HL-60 (cell line): ENCODE data around the gene ZNF827.

ENCODE experiments used
- CTCF ChIP-seq: IDR thresholded peaks from one replicate; pipeline ENCODE4 v1.5.1; 2011; ENCODE audit warnings: low read length, control low read depth, inconsistent platforms; ENCODE audit not compliant: insufficient read depth
- GABPA ChIP-seq: IDR thresholded peaks from 2 replicates; pipeline ENCODE4 v1.6.1; 2012; ENCODE audit warnings: low read depth
- POLR2AphosphoS5 ChIP-seq: IDR thresholded peaks from 2 replicates; pipeline ENCODE4 v1.6.1; 2012; ENCODE audit warnings: low read depth
- REST ChIP-seq: IDR thresholded peaks from 2 replicates; pipeline ENCODE4 v1.6.1; 2012; ENCODE audit warnings: low read depth; ENCODE audit not compliant: insufficient replicate concordance

- TF ChIP-seq CTCF (no peak), GABPA (no peak), REST (no peak), POLR2AphosphoS5 (no peak)
Measured at GRCh38 chr4:145773581-145774234, 164.9 kb downstream of the ZNF827 start.
